Psoas muscle (tissue), 8 donors: ENCODE measurements around the gene ZMIZ1. TPM values are rescaled to one million over a fixed set of nuclear protein-coding genes. Genes with fewer than 3 reads are reported as not detected.
A peak's percentile ranks its signal among the peaks of the same experiment; 100 is the strongest.

Experiments used
- ATAC-seq, 4 donors: fragments of 200-7000 bp; cut with Tn5 transposase; one replicate each; pipeline ENCODE4 v1.9.1; 2020; ENCODE audit warnings: moderate library complexity in 3 of 4, mild to moderate bottlenecking in 2 of 4
- DNase-seq, 2 donors: peaks; one replicate each; pipeline ENCODE4 v3.0.0-alpha.2; 2020
- H3K27ac ChIP-seq: fragments of 200-600 bp; one replicate; pipeline ENCODE4 v1.8.0; 2022
- H3K27me3 ChIP-seq, 3 donors: fragments of 200-600 bp in 1 of 3; one replicate each; pipeline versions ENCODE4 v1.6.1 to v1.8.0; 2013 to 2022; ENCODE audit warnings: low read length in 2 of 3, mild to moderate bottlenecking in 2 of 3, moderate library complexity in 1 of 3; ENCODE audit not compliant: insufficient read depth in 3 of 3
- H3K36me3 ChIP-seq, 2 donors: fragments of 200-600 bp in 1 of 2; one replicate each; pipeline versions ENCODE4 v1.6.1 to v1.8.0; 2013 to 2022; ENCODE audit warnings: low read depth in 1 of 2, mild to moderate bottlenecking in 1 of 2, moderate library complexity in 1 of 2; ENCODE audit not compliant: insufficient read depth in 1 of 2
- H3K4me1 ChIP-seq: fragments of 200-600 bp; one replicate; pipeline ENCODE4 v1.8.0; 2022
- H3K4me3 ChIP-seq: fragments of 200-600 bp; one replicate; pipeline ENCODE4 v1.8.0; 2022; ENCODE audit warnings: mild to moderate bottlenecking
- H3K9me3 ChIP-seq: fragments of 200-600 bp; one replicate; pipeline ENCODE4 v1.8.0; 2022
- WGBS, 3 donors: extraction: QIAGEN DNeasy Blood & Tissue Kit; methylation state at CpG; one replicate each; pipeline versions ENCODE4 v1.1.6 to v1.1.7; 2013; 5-methylcytosine and 5-hydroxymethylcytosine counted together
- intact Hi-C, 2 donors: fragments of 100-400 bp; cut with DNase I; formaldehyde crosslinking; loops; one replicate each; pipeline versions ENCODE4 v1.11.0 to v1.14.2; 2022
- polyA plus RNA-seq, 3 donors: library from polyadenylated mRNA; stranded (reverse); fragments of 200-250 nt; gene quantifications; one replicate each; pipeline ENCODE4 v1.2.3, GENCODE V29; 2013
- total RNA-seq, 4 donors: library from RNA; stranded (reverse); fragmentation: NEBNext Ultra II Directional in 2 of 4; extraction: Animal tissue kit (Norgen Biotek cat#: 25700) in 2 of 4; gene quantifications; one replicate each; pipeline versions ENCODE4 v1.2.1 to v1.2.4, GENCODE V29; 2021 to 2023
- TF ChIP-seq, protein P1 (sequence below): fragments of 200-600 bp; IDR thresholded peaks from one replicate; pipeline ENCODE4 v1.8.0; 2022; ENCODE audit warnings: antibody characterized with exemption
- donor health status: healthy with polysubstance abuse.
- donor health status: DM: no; HTN: no; CAD: no; lungs with moderate emphysema.
- donor health status: Bipolar disorder and iron deficiency.
- donor health status: healthy.
- donor health status: DM: yes; HTN: yes; CAD: no.
- donor health status: DM: no; HTN: no; CAD: no.
- donor health status: DM: no; HTN: no; CAD: no.
- donor health status: DM: yes; HTN: yes; CAD: no.

Gene ZMIZ1
- total and polyA plus RNA-seq, 7 donors = 10.4 to 37.6 (median 30.0) TPM

DNA sequence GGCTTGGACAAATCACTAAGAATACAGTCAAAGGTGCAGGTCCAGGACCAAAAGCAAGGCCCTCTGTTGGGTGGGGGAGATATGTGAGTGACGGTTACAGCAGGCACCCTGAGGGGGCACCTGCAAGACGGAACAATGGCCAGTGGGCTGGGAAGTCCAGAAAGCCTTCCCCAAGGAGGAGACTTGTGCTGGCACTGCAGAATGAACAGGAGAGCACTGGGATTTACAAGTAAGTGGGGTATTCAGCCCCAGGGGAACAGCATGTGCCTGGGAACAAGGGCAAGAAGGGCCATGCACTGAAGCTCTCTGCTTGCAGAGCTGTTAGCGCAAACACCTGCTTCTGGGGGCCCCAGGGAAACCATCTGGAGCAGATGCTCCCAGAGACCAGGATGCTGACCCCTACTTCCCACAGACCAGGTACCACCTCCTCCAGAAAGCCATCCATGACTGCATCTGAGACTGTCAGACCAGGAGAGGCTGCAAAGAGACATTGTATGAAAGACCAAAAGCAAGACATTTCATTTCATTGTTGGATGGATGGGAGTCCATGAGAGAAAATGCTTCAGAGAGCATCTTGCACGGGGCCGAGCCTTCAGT lies 24.6 kb upstream of the ZMIZ1 start:
- intact Hi-C loops = no loop called here
- H3K4me1 ChIP-seq = peaks cover 10% of the 10 kb centered on the region
- H3K27me3 ChIP-seq = no peaks in the 10 kb centered on the region
- H3K36me3 ChIP-seq = no peaks in the 10 kb centered on the region
- no peak overlapping the region for H3K27ac ChIP-seq
- WGBS, 3 donors = 93 to 98% (median 96%) methylated on average over 5 of the region's 5 CpGs
- H3K9me3 ChIP-seq = no peaks in the 10 kb centered on the region
- DNase-seq = no peak
- TF ChIP-seq, protein P1, sequence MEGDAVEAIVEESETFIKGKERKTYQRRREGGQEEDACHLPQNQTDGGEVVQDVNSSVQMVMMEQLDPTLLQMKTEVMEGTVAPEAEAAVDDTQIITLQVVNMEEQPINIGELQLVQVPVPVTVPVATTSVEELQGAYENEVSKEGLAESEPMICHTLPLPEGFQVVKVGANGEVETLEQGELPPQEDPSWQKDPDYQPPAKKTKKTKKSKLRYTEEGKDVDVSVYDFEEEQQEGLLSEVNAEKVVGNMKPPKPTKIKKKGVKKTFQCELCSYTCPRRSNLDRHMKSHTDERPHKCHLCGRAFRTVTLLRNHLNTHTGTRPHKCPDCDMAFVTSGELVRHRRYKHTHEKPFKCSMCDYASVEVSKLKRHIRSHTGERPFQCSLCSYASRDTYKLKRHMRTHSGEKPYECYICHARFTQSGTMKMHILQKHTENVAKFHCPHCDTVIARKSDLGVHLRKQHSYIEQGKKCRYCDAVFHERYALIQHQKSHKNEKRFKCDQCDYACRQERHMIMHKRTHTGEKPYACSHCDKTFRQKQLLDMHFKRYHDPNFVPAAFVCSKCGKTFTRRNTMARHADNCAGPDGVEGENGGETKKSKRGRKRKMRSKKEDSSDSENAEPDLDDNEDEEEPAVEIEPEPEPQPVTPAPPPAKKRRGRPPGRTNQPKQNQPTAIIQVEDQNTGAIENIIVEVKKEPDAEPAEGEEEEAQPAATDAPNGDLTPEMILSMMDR = no peak
- ATAC-seq = no peak
- H3K4me3 ChIP-seq = no peak overlapping the region

DNA sequence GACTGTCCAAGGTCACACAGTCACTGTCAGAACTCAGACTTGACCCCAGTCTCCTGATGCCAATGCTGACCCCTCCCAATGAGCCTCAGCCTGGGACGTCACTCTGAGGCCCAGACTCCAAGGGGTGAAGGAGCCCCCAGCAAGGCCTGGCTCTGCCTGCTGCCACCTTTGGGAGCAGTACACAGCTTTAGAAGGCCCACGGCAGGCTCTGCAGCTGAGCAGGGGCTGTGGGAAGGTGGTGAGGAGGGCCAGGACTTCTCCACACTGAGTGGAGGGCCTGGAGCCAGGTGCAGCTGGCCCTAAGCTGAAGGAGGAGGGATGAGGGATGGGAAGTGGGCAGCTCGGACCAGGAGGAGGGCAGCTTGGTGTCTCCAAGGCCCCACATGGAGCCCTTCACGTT lies 23.9 kb upstream of the ZMIZ1 start:
- intact Hi-C loops = no loop called here
- Histone ChIP-seq H3K4me3 (no peak overlapping the region), H3K27me3 (no peaks in the 10 kb centered on the region), H3K27ac (no peak overlapping the region), H3K4me1 (peaks cover 4% of the 10 kb centered on the region), H3K9me3 (no peaks in the 10 kb centered on the region), H3K36me3 (no peaks in the 10 kb centered on the region)
- WGBS, 3 donors = 85 to 95% (median 91%) methylated on average over 4 of the region's 4 CpGs
- ATAC-seq = no peak
- DNase-seq = no peak
- TF ChIP-seq, protein P1 = no peak

DNA sequence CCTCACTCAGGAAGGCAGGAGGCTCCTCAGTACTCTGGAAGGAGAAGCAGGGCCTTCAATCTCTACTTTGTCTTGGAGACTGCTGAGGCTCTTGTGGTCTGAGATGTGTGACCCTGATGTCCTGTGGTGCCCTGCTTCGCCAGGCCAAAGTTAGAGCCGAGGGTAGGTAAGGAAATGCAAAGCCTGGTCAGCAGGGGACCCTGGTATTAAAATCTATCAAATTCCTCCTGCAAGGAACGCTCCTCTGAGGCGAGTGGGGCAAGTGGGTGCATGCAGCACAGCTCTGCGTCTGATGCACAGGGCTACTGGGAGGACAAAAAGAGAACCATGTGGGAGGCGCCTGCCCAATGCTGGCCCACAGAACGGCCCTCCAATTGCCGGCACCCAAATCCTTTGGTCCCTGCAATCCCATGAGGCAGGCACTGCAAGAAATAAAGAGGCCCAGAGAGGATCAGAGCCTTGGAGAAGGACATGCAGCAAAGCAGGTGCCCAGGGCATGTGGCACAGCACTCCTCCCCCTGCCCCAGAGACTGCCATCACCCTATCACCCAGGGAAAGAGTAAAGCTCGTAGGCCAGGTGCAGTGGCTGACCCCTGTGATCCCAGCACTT lies 23.1 kb upstream of the ZMIZ1 start:
- Histone ChIP-seq H3K9me3 (no peaks in the 10 kb centered on the region), H3K36me3 (no peaks in the 10 kb centered on the region), H3K27ac (no peak overlapping the region), H3K4me1 (peaks cover 4% of the 10 kb centered on the region), H3K27me3 (no peaks in the 10 kb centered on the region), H3K4me3 (no peak overlapping the region)
- 84 to 91% (median 87%) methylated on average over 8 to 9 of the region's 9 CpGs for WGBS, 3 donors
- DNase-seq (peak in 1 of 2 donors; percentile 9), ATAC-seq (no peak)
- TF ChIP-seq, protein P1 = no peak
- intact Hi-C loops = no loop called here

DNA sequence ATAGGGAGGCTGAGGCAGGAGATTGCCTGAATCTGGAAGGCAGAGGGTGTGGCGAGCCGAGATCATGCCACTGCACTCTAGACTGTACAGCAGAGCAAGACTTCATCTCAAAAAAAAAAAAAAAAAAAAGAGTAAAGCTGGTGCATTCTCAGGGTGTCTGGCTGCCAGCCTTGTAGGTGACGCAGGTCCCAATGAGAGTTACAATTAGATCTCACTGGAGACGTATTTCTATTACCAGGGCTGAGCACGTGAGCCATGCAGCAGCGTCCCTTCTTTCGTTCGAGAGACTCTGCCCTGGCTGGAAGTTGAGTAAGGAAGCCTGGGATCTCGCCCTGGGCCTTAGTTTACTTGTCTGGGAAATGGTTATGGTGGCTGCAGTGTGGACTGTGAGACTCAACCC lies 22.4 kb upstream of the ZMIZ1 start:
- H3K27ac ChIP-seq = no peak overlapping the region
- no peak overlapping the region for H3K4me3 ChIP-seq
- 96 to 98% (median 98%) methylated on average over 9 of the region's 9 CpGs for WGBS, 3 donors
- TF ChIP-seq, protein P1 = no peak
- H3K9me3 ChIP-seq = no peaks in the 10 kb centered on the region
- no peaks in the 10 kb centered on the region for H3K27me3 ChIP-seq
- no peak for ATAC-seq
- intact Hi-C loops = no loop called here
- H3K36me3 ChIP-seq = no peaks in the 10 kb centered on the region
- peaks cover 4% of the 10 kb centered on the region for H3K4me1 ChIP-seq
- DNase-seq = no peak
